ENCODE data around the gene OR52B4. TPM values are rescaled to one million over a fixed set of nuclear protein-coding genes. Genes with fewer than 3 reads are reported as not detected.
A peak's percentile ranks its signal among the peaks of the same experiment; 100 is the strongest.

Gene OR52B4
- total RNA-seq, 4 donors from 2014 or later: not detected

GRCh38 chr11:4393209-4393857 is 25.1 kb upstream of the OR52B4 start, which contains the start of gene TRIM21:
TRIM21 (minus strand) TSS chr11:4393702; CDS start chr11:4390409, 3,293 bp downstream.
- peak within 1 kb of the TSS; percentile 51 to 91 (median 74) for H3K4me3 ChIP-seq
- H3K9me3 ChIP-seq: no peaks in the 10 kb centered on the region
- in situ Hi-C loops (cut with MboI; ENCODE audit: low pct_ligation_motif_present in 1 of 4, low pct_unique_long_range_greater_than_20kb in 1 of 4, low sequenced_read_pairs in 3 of 4) (no loop called here), intact Hi-C loops (cut with DNase I; ENCODE audit: low total_unique reads) (no loop called here)
- peak within 1 kb of the TSS; percentile 81 to 89 (median 86) for H3K27ac ChIP-seq
- TF ChIP-seq CTCF (IDR thresholded peaks at IDR 0.05) (no peak), POLR2AphosphoS5 (IDR thresholded peaks at IDR 0.05) (peak; percentile 44 to 66 (median 59)), POLR2A (IDR thresholded peaks at IDR 0.05) (peak; percentile 43), EP300 (IDR thresholded peaks at IDR 0.05; ENCODE audit: low read depth) (no peak)
- DNase-seq: peak; percentile 89
- no peaks in the 10 kb centered on the region for H3K27me3 ChIP-seq
- 0% methylated on average over 4 to 13 of the region's 13 CpGs for WGBS, 2 donors (ENCODE audit: low coverage in 1 of 2)
- H3K36me3 ChIP-seq: peaks cover 0 to 21% (median 8%) of the 10 kb centered on the region in 4 donors
- H3K4me1 ChIP-seq: peaks cover 0 to 17% (median 3%) of the 10 kb centered on the region in 4 donors

DNA sequence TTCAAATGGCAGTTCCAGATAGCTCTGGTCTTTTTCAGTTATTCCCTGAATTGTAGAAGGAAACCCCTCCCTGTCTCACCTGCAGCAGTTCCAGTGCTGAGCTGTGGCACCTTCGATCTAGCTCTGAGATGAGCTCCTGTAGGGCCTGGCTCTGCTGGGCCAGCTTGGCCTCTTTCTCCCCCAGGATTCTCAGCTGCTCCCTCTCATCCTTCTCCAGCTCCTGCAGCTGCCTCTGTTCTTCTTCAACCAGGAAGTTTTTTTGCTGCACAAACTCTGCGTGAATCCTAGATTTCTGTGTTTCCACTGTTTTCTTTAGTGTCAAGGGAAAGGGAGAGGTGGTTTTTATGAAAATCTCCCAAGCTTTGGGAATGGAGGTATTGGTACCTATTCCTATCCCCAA is 20.0 kb upstream of the OR52B4 start:
- peaks cover 0 to 14% (median 3%) of the 10 kb centered on the region in 4 donors for H3K4me1 ChIP-seq
- no peaks in the 10 kb centered on the region for H3K27me3 ChIP-seq
- peaks cover 0 to 37% (median 15%) of the 10 kb centered on the region in 4 donors for H3K36me3 ChIP-seq
- TF ChIP-seq CTCF (IDR thresholded peaks at IDR 0.05) (no peak), EP300 (IDR thresholded peaks at IDR 0.05; ENCODE audit: low read depth) (no peak), POLR2AphosphoS5 (IDR thresholded peaks at IDR 0.05) (no peak)
- in situ Hi-C loops (cut with MboI; ENCODE audit: low pct_ligation_motif_present in 1 of 4, low pct_unique_long_range_greater_than_20kb in 1 of 4, low sequenced_read_pairs in 3 of 4) (no loop called here), intact Hi-C loops (cut with DNase I; ENCODE audit: low total_unique reads) (no loop called here)
- WGBS, 2 donors (ENCODE audit: low coverage in 1 of 2): 92% methylated on average over 2 of the region's 2 CpGs; no CpG with 5 or more reads in 1 of the 2 donors
- no peak overlapping the region for H3K4me3 ChIP-seq
- DNase-seq: no peak
- H3K9me3 ChIP-seq: no peaks in the 10 kb centered on the region
- H3K27ac ChIP-seq: no peak overlapping the region

- 98 to 100% methylated on average over 2 to 3 of the region's 3 CpGs for WGBS, 2 donors (ENCODE audit: low coverage in 1 of 2)
Measured at GRCh38 chr11:4385978-4386740, 18.0 kb upstream of the OR52B4 start.

More at GRCh38 chr11:4385978-4386740, 18.0 kb upstream of the OR52B4 start:
- Histone ChIP-seq H3K27ac (no peak overlapping the region), H3K4me3 (no peak overlapping the region), H3K27me3 (no peaks in the 10 kb centered on the region), H3K4me1 (no peaks in the 10 kb centered on the region), H3K36me3 (peaks cover 0 to 37% (median 15%) of the 10 kb centered on the region in 4 donors), H3K9me3 (no peaks in the 10 kb centered on the region)
- intact Hi-C loops (cut with DNase I; ENCODE audit: low total_unique reads): loop anchor here (1.0 kb wide), 1 partner anchor 34 kb away; no protein-coding TSS in a partner anchor
- DNase-seq: no peak
- in situ Hi-C loops (cut with MboI; ENCODE audit: low pct_ligation_motif_present in 1 of 4, low pct_unique_long_range_greater_than_20kb in 1 of 4, low sequenced_read_pairs in 3 of 4): no loop called here
- TF ChIP-seq CTCF (IDR thresholded peaks at IDR 0.05) (no peak), POLR2AphosphoS5 (IDR thresholded peaks at IDR 0.05) (no peak), POLR2A (IDR thresholded peaks at IDR 0.05) (no peak), EP300 (IDR thresholded peaks at IDR 0.05; ENCODE audit: low read depth) (no peak)
